NCI-H2107 treated with DMSO at 0.1 percent for 48 hours (cell line): ENCODE results near the gene CTRL.

Experiments used
- DNase-seq: peaks from one replicate; lab custom pipeline; 2025; ENCODE audit not compliant: unreplicated experiment; lab: John Stamatoyannopoulos, UW

The CTRL gene

GRCh38 chr16:67963292-67963661 is 31.6 kb upstream of the CTRL start:
- DNase-seq = no peak

- no peak for DNase-seq
These were observed 30.5 kb upstream of the CTRL start for GRCh38 chr16:67962135-67962534.

GRCh38 chr16:67961551-67961957 is 29.9 kb upstream of the CTRL start:
- peak; percentile 86 for DNase-seq

- no peak for DNase-seq
These were observed 28.1 kb upstream of the CTRL start for GRCh38 chr16:67959536-67960329.

- no peak for DNase-seq
These were observed 26.0 kb upstream of the CTRL start for GRCh38 chr16:67957622-67958021.

- no peak for DNase-seq
These were observed 22.9 kb upstream of the CTRL start for GRCh38 chr16:67954421-67955196.

GRCh38 chr16:67953641-67954375 is 22.1 kb upstream of the CTRL start:
- peak; percentile 32 for DNase-seq

GRCh38 chr16:67951485-67951884 is 19.8 kb upstream of the CTRL start:
- no peak for DNase-seq

- DNase-seq = no peak
These were observed 18.7 kb upstream of the CTRL start for GRCh38 chr16:67950335-67950843.

- DNase-seq = no peak
These were observed 18.0 kb upstream of the CTRL start for GRCh38 chr16:67949645-67950044.

- DNase-seq = no peak
These were observed 16.4 kb upstream of the CTRL start for GRCh38 chr16:67948015-67948414.

- DNase-seq = no peak
These were observed 15.4 kb upstream of the CTRL start for GRCh38 chr16:67946966-67947558.

- DNase-seq = no peak
These were observed 14.5 kb upstream of the CTRL start for GRCh38 chr16:67946128-67946569.

- DNase-seq = no peak
These were observed 13.8 kb upstream of the CTRL start for GRCh38 chr16:67945392-67945933.

GRCh38 chr16:67944690-67945391 is 13.2 kb upstream of the CTRL start:
- no peak for DNase-seq

- DNase-seq = no peak
These were observed 12.2 kb upstream of the CTRL start, which contains the start of gene LCAT for GRCh38 chr16:67943619-67944504. TSS of gene LCAT (minus strand) at chr16:67944120. CDS start at chr16:67944101, 19 bp downstream.

- no peak for DNase-seq
These were observed 11.6 kb upstream of the CTRL start for GRCh38 chr16:67943256-67943618.

GRCh38 chr16:67942510-67943255 is 11.0 kb upstream of the CTRL start:
- no peak for DNase-seq

- DNase-seq = no peak
These were observed 10.5 kb upstream of the CTRL start for GRCh38 chr16:67942200-67942509.
